Heart right ventricle (tissue), 16 donors: ENCODE results near the gene PTPRE. TPM values are rescaled to one million over a fixed set of nuclear protein-coding genes. Genes with fewer than 3 reads are reported as not detected.

ENCODE experiments used
- ATAC-seq, 8 donors: fragments of 200-7000 bp; cut with Tn5 transposase; one replicate each; pipeline ENCODE4 v1.9.1; 2020; ENCODE audit warnings: mild to moderate bottlenecking in 8 of 8, moderate library complexity in 8 of 8, moderate number of reproducible peaks in 1 of 8
- DNase-seq, 2 donors: peaks; one replicate each; pipeline ENCODE4 v3.0.0-alpha.2; 2020
- H3K27ac ChIP-seq, 10 donors: fragments of 200-600 bp; sonication (generic) in 2 of 10; one replicate each; pipeline versions ENCODE4 v1.5.0 to v1.8.0; 2020 to 2022; ENCODE audit warnings: mild to moderate bottlenecking in 3 of 10
- H3K27me3 ChIP-seq, 7 donors: fragments of 200-600 bp; one replicate each; pipeline ENCODE4 v1.8.0; 2021 to 2022; ENCODE audit warnings: mild to moderate bottlenecking in 2 of 7
- H3K36me3 ChIP-seq, 9 donors: fragments of 200-600 bp; sonication (generic) in 1 of 9; one replicate each; pipeline versions ENCODE4 v1.5.0 to v1.8.0; 2020 to 2022; ENCODE audit warnings: mild to moderate bottlenecking in 2 of 9
- H3K4me1 ChIP-seq, 9 donors: fragments of 200-600 bp; sonication (generic) in 1 of 9; one replicate each; pipeline versions ENCODE4 v1.5.0 to v1.8.0; 2020 to 2022; ENCODE audit warnings: mild to moderate bottlenecking in 4 of 9
- H3K4me3 ChIP-seq, 10 donors: fragments of 200-600 bp; sonication (generic) in 2 of 10; one replicate each; pipeline versions ENCODE4 v1.5.0 to v1.8.0; 2020 to 2022; ENCODE audit warnings: mild to moderate bottlenecking in 7 of 10, moderate library complexity in 2 of 10
- H3K9me3 ChIP-seq, 11 donors: fragments of 200-600 bp in 10 of 11; sonication (generic) in 2 of 11; one replicate each; pipeline versions ENCODE4 v1.5.0 to v1.8.0; 2013 to 2022; ENCODE audit warnings: mild to moderate bottlenecking in 2 of 11, control low read depth in 1 of 11, moderate library complexity in 1 of 11
- WGBS, 2 donors: extraction: QIAGEN DNeasy Blood & Tissue Kit; methylation state at CpG; one replicate each; pipeline ENCODE4 v1.1.7; 2013; ENCODE audit warnings: inconsistent platforms in 1 of 2; 5-methylcytosine and 5-hydroxymethylcytosine counted together
- intact Hi-C, 10 donors: fragments of 100-400 bp; cut with DNase I; formaldehyde crosslinking; loops; one replicate each; pipeline versions ENCODE4 v1.11.1 to v1.14.2; 2022
- polyA plus RNA-seq, 2 donors: library from polyadenylated mRNA; stranded (reverse); fragments of 200-250 nt; gene quantifications; one replicate each; pipeline ENCODE4 v1.2.3, GENCODE V29; 2013
- total RNA-seq, 10 donors: library from RNA; stranded (reverse); fragmentation: NEBNext Ultra II Directional in 3 of 10; extraction: Animal tissue kit (Norgen Biotek cat#: 25700) in 3 of 10; gene quantifications; one replicate each; pipeline versions ENCODE4 v1.2.1 to v1.2.4, GENCODE V29; 2021 to 2023
- TF ChIP-seq, protein P1 (sequence below), 9 donors: fragments of 200-600 bp; sonication (generic) in 2 of 9; IDR thresholded peaks; one replicate each; pipeline versions ENCODE4 v1.5.0 to v1.8.0; 2021 to 2022; ENCODE audit warnings: antibody characterized with exemption in 9 of 9, mild to moderate bottlenecking in 5 of 9, moderate library complexity in 1 of 9
- donor health status: Arrhythmogenic right ventricular cardiomyopathy.
- donor health status: ischemic (EF 13 %, LVEDD 7.1; RV severe dilation, severe dysfunction).
- donor health status: healthy with polysubstance abuse.
- donor health status: DM: no; HTN: yes; CAD: no.
- donor health status: DM: no; HTN: no; CAD: no.
- donor health status: ischemic (EF 25% LVEDD 6.9; RV normal size, moderate dysfunction).
- donor health status: ischemic (EF 25% LVEDD 5.7; RV mildly dilated, moderate dysfunction).
- donor health status: healthy.
- donor health status: DM: yes; HTN: yes; CAD: no.
- donor health status: Ischemic cardiomyopathy.
- donor health status: ischemic (EF 35%, LVEDD 5.7; RV mildly dilated, moderate dysfunction).
- donor health status: nonischemic (EF 11% LVEDD 7.7; RV severe dilation, severe dysfunction).
- donor health status: DM: yes; HTN: yes; CAD: no.
- donor health status: PGD.
- donor health status: ischemic (EF 29% LVEDD 5.4; RV normal size, mild dysfunction).
- donor health status: nonischemic (EF 23%, LVEDD 6.1; RV moderate dilation, normal function).

Gene PTPRE
- total and polyA plus RNA-seq, 12 donors, result 6.1 to 42.8 (median 22.1) TPM

DNA sequence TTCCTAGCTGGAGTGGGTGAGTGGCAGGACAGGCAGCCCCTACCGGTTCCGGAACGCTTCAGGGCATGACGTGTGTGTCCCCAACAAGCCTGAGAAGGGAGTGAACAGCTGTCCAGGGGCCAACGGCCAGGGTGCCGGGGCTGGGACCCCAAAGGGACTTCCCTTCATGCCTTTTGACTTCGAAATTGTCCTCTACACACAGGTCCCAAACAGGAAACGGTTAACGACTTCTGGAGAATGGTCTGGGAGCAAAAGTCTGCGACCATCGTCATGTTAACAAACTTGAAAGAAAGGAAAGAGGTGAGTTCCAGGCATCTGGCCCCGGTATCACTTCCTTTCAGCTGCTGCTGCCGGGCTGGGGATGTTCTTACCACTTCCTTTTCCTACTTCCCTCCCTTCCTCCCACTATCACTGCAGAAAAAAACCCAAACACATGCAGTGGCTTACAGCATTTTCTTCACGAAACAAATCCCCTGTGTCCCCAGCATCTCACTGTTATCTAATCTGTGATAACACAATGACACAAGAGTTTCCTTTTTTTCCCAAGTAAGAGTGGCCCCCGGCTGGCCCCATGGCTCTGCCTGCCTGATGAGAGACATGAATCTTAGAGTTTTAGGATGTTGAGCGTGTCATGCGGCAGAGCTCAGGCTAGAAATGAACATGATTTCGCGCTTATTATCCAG lies 156.1 kb downstream of the PTPRE start:
- TF ChIP-seq, protein P1, sequence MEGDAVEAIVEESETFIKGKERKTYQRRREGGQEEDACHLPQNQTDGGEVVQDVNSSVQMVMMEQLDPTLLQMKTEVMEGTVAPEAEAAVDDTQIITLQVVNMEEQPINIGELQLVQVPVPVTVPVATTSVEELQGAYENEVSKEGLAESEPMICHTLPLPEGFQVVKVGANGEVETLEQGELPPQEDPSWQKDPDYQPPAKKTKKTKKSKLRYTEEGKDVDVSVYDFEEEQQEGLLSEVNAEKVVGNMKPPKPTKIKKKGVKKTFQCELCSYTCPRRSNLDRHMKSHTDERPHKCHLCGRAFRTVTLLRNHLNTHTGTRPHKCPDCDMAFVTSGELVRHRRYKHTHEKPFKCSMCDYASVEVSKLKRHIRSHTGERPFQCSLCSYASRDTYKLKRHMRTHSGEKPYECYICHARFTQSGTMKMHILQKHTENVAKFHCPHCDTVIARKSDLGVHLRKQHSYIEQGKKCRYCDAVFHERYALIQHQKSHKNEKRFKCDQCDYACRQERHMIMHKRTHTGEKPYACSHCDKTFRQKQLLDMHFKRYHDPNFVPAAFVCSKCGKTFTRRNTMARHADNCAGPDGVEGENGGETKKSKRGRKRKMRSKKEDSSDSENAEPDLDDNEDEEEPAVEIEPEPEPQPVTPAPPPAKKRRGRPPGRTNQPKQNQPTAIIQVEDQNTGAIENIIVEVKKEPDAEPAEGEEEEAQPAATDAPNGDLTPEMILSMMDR (IDR thresholded peaks at IDR 0.05), result no peak
- H3K27ac ChIP-seq, result peak overlapping the region in 9 of 10 donors; percentile 2 to 95 (median 74)
- peak overlapping the region in 6 of 10 donors; percentile 1 to 36 (median 13) for H3K4me3 ChIP-seq
- peaks cover 0 to 97% (median 12%) of the 10 kb centered on the region in 9 donors for H3K36me3 ChIP-seq
- intact Hi-C loops, result loop anchor here in 3 of 10 donors (10.0 kb wide), 2 partner anchors 48 to 348 kb away; no protein-coding TSS in a partner anchor
- 41 to 48% methylated on average over 19 of the region's 19 CpGs for WGBS, 2 donors
- ATAC-seq (peak in 7 of 8 donors; percentile 11 to 70 (median 47)), DNase-seq (peak in 1 of 2 donors; percentile 55)
- no peaks in the 10 kb centered on the region for H3K9me3 ChIP-seq
- peaks cover 0 to 82% (median 32%) of the 10 kb centered on the region in 9 donors for H3K4me1 ChIP-seq
- no peaks in the 10 kb centered on the region for H3K27me3 ChIP-seq

DNA sequence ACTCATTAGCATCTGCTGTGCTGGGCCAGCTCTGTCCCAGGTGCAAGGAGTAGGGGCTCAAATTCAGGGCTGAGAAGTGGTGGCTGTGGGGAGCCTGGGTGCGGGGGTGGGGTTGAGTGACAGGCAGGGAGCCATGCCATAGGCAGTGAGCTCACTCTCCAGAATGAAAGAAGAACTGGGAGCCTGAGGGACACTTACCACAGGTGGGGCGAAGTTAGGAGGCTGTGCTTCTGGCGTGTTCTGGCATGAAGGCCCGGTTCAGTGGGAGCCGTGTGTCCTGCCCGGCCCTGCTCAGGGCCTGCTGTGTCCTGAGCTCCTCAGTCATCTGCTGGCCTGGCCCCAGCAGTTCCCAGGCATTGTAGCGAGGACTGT lies 156.8 kb downstream of the PTPRE start:
- Histone ChIP-seq H3K36me3 (peaks cover 0 to 97% (median 12%) of the 10 kb centered on the region in 9 donors), H3K27me3 (no peaks in the 10 kb centered on the region), H3K9me3 (no peaks in the 10 kb centered on the region), H3K4me3 (peak overlapping the region in 2 of 10 donors; percentile 1 to 36), H3K27ac (peak overlapping the region in 9 of 10 donors; percentile 48 to 95 (median 74)), H3K4me1 (peaks cover 0 to 75% (median 32%) of the 10 kb centered on the region in 9 donors)
- WGBS, 2 donors, result 83% methylated on average over 7 of the region's 7 CpGs
- ATAC-seq (peak in 2 of 8 donors; percentile 1 to 9), DNase-seq (no peak)
- TF ChIP-seq, protein P1 (IDR thresholded peaks at IDR 0.05), result no peak
- intact Hi-C loops, result loop anchor here in 3 of 10 donors (10.0 kb wide), 2 partner anchors 49 to 349 kb away; no protein-coding TSS in a partner anchor

DNA sequence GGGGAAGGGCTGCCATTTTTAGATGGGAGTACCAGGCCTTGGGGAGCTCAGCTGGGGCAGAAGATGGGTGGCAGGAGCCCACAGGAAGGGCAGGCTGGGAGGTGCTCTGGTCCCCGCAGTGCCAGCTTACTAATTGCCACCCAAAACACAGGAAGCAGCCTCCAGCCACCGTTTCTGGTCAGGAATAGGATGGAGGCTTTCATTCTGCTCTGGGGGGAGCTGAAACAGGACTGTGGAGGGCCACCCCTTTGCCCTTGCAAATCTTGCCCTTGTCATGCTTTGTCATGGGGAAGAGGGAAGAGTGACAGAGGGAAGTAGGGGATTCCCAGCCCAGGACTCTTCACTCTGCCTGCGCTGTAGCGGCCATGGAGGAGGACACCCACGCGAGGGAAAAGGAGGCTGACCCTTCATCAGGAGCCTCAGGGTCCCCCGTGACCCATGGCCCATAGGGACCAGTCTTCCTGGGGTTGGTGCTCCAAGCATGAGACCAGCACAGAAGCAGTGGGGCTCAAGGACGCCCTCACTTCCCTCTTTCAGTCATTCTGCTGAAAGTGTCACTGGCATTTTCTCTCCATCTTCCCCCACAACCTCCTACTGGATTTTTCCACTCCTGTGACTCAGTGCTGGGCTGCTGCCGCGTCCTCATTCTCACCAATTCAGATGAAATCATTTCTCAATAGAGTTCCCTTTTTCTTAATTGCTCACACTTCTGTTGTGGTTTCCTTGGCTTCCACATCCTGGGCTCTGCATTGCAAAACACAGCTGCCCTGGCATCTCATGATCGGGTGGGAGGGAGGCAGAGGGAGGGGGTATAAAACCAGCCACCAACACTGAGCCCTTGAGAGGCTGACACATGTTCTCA lies 157.4 kb downstream of the PTPRE start:
- peak; percentile 46 to 76 (median 67) for ATAC-seq
- DNase-seq, result peak; percentile 52 to 74
- Histone ChIP-seq H3K4me1 (peaks cover 0 to 69% (median 36%) of the 10 kb centered on the region in 9 donors), H3K36me3 (peaks cover 0 to 97% (median 12%) of the 10 kb centered on the region in 9 donors), H3K27me3 (no peaks in the 10 kb centered on the region), H3K4me3 (peak overlapping the region in 1 of 10 donors; percentile 36), H3K27ac (peak overlapping the region in 9 of 10 donors; percentile 48 to 95 (median 74)), H3K9me3 (no peaks in the 10 kb centered on the region)
- 76 to 79% methylated on average over 11 of the region's 11 CpGs for WGBS, 2 donors
- TF ChIP-seq, protein P1 (IDR thresholded peaks at IDR 0.05), result no peak
- intact Hi-C loops, result loop anchor here in 3 of 10 donors (10.0 kb wide), 2 partner anchors 50 to 350 kb away; no protein-coding TSS in a partner anchor
